Measurements from ENCODE around the gene ZNF599. TPM values are rescaled to one million over a fixed set of nuclear protein-coding genes. Genes with fewer than 3 reads are reported as not detected.
A peak's percentile ranks its signal among the peaks of the same experiment; 100 is the strongest.

ZNF599 gene
- total and polyA plus RNA-seq, 2 of the 13 experiments (the other 11 are each of a cell fraction or from before 2014, with no cell fraction given), result 5.8 to 7.3 TPM

DNA sequence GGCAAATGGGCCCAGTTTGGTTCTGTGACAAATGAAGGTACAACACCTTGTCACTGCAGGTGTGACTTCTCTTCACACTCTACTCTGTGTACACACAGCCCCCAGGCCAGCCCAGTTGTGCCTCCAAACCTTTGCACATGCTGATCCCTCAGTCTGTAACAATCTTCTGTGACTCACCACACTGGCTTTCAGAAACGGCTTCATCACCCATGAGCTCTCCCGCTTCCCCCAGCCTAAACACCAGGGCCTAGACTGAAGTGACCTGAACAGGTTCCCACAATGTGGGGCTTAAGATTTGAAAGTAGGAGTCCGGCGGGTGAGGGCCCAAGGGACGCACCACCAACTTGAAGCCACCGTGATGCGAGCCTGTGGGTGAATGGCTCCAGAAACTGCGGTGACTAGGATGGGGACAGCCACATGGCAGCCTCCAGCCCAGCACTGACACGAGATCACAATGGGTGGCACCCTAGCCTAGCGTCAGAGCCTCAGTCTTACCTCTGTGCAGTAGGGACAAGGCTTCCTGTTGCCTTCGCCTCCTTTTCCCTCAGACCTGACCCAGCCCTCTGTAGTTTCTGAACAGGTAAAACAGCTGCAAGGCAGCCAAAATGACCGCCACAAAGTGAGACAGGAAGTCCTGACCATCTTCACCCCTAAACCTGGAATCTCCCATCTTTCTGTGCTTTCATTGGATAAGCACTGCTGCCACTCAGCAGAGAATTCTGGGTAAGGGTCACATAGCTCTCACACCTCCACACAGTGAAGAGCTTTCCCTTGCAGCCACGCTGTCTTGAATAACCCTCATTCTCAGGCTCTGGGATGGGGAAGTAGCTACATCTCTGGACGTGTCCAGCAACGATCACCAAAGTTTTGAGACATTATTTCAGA is 34.2 kb upstream of the ZNF599 start (continued):
- TF ChIP-seq NFIB (CRISPR knock-in tag; IDR thresholded peaks at IDR 0.05; ENCODE audit: borderline replicate concordance) (no peak), SSRP1 (CRISPR knock-in tag; IDR thresholded peaks at IDR 0.05) (no peak), PAF1 (CRISPR knock-in tag; IDR thresholded peaks at IDR 0.05) (no peak), ZKSCAN8 (CRISPR knock-in tag; IDR thresholded peaks at IDR 0.05; ENCODE audit: borderline replicate concordance) (no peak), SATB2 (CRISPR knock-in tag; IDR thresholded peaks at IDR 0.05) (no peak), SUZ12 (IDR thresholded peaks at IDR 0.05; ENCODE audit: low read depth, low read length) (no peak), ZNF543 (CRISPR knock-in tag; IDR thresholded peaks at IDR 0.05) (no peak), ZNF446 (CRISPR knock-in tag; IDR thresholded peaks at IDR 0.05) (no peak), SAFB2 (CRISPR knock-in tag; IDR thresholded peaks at IDR 0.05; ENCODE audit: borderline replicate concordance, low read depth) (no peak), TBX2 (CRISPR knock-in tag; IDR thresholded peaks at IDR 0.05; ENCODE audit: borderline replicate concordance) (no peak), GABPB1 (CRISPR knock-in tag; IDR thresholded peaks at IDR 0.05) (peak; percentile 51), SP2 (CRISPR knock-in tag; IDR thresholded peaks at IDR 0.05) (peak; percentile 64)
- TF ChIP-seq, protein P1, sequence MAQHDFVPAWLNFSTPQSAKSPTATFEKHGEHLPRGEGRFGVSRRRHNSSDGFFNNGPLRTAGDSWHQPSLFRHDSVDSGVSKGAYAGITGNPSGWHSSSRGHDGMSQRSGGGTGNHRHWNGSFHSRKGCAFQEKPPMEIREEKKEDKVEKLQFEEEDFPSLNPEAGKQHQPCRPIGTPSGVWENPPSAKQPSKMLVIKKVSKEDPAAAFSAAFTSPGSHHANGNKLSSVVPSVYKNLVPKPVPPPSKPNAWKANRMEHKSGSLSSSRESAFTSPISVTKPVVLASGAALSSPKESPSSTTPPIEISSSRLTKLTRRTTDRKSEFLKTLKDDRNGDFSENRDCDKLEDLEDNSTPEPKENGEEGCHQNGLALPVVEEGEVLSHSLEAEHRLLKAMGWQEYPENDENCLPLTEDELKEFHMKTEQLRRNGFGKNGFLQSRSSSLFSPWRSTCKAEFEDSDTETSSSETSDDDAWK (CRISPR knock-in tag; IDR thresholded peaks at IDR 0.05), result no peak
- TF ChIP-seq, protein P2, sequence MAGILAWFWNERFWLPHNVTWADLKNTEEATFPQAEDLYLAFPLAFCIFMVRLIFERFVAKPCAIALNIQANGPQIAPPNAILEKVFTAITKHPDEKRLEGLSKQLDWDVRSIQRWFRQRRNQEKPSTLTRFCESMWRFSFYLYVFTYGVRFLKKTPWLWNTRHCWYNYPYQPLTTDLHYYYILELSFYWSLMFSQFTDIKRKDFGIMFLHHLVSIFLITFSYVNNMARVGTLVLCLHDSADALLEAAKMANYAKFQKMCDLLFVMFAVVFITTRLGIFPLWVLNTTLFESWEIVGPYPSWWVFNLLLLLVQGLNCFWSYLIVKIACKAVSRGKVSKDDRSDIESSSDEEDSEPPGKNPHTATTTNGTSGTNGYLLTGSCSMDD (CRISPR knock-in tag; IDR thresholded peaks at IDR 0.05), result no peak
- TF ChIP-seq, protein P3, sequence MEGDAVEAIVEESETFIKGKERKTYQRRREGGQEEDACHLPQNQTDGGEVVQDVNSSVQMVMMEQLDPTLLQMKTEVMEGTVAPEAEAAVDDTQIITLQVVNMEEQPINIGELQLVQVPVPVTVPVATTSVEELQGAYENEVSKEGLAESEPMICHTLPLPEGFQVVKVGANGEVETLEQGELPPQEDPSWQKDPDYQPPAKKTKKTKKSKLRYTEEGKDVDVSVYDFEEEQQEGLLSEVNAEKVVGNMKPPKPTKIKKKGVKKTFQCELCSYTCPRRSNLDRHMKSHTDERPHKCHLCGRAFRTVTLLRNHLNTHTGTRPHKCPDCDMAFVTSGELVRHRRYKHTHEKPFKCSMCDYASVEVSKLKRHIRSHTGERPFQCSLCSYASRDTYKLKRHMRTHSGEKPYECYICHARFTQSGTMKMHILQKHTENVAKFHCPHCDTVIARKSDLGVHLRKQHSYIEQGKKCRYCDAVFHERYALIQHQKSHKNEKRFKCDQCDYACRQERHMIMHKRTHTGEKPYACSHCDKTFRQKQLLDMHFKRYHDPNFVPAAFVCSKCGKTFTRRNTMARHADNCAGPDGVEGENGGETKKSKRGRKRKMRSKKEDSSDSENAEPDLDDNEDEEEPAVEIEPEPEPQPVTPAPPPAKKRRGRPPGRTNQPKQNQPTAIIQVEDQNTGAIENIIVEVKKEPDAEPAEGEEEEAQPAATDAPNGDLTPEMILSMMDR (CRISPR knock-in tag; IDR thresholded peaks at IDR 0.05), result no peak
- TF ChIP-seq, protein P4, sequence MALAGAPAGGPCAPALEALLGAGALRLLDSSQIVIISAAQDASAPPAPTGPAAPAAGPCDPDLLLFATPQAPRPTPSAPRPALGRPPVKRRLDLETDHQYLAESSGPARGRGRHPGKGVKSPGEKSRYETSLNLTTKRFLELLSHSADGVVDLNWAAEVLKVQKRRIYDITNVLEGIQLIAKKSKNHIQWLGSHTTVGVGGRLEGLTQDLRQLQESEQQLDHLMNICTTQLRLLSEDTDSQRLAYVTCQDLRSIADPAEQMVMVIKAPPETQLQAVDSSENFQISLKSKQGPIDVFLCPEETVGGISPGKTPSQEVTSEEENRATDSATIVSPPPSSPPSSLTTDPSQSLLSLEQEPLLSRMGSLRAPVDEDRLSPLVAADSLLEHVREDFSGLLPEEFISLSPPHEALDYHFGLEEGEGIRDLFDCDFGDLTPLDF (CRISPR knock-in tag; IDR thresholded peaks at IDR 0.05), result no peak
- TF ChIP-seq, protein P5, sequence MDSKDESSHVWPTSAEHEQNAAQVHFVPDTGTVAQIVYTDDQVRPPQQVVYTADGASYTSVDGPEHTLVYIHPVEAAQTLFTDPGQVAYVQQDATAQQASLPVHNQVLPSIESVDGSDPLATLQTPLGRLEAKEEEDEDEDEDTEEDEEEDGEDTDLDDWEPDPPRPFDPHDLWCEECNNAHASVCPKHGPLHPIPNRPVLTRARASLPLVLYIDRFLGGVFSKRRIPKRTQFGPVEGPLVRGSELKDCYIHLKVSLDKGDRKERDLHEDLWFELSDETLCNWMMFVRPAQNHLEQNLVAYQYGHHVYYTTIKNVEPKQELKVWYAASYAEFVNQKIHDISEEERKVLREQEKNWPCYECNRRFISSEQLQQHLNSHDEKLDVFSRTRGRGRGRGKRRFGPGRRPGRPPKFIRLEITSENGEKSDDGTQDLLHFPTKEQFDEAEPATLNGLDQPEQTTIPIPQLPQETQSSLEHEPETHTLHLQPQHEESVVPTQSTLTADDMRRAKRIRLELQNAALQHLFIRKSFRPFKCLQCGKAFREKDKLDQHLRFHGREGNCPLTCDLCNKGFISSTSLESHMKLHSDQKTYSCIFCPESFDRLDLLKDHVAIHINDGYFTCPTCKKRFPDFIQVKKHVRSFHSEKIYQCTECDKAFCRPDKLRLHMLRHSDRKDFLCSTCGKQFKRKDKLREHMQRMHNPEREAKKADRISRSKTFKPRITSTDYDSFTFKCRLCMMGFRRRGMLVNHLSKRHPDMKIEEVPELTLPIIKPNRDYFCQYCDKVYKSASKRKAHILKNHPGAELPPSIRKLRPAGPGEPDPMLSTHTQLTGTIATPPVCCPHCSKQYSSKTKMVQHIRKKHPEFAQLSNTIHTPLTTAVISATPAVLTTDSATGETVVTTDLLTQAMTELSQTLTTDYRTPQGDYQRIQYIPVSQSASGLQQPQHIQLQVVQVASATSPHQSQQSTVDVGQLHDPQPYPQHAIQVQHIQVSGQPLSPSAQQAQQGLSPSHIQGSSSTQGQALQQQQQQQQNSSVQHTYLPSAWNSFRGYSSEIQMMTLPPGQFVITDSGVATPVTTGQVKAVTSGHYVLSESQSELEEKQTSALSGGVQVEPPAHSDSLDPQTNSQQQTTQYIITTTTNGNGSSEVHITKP (CRISPR knock-in tag; IDR thresholded peaks at IDR 0.05; ENCODE audit: low read depth), result 0 out of 2 replicates have a peak, but pooled peaks have one; percentile 42
- TF ChIP-seq, protein P6, sequence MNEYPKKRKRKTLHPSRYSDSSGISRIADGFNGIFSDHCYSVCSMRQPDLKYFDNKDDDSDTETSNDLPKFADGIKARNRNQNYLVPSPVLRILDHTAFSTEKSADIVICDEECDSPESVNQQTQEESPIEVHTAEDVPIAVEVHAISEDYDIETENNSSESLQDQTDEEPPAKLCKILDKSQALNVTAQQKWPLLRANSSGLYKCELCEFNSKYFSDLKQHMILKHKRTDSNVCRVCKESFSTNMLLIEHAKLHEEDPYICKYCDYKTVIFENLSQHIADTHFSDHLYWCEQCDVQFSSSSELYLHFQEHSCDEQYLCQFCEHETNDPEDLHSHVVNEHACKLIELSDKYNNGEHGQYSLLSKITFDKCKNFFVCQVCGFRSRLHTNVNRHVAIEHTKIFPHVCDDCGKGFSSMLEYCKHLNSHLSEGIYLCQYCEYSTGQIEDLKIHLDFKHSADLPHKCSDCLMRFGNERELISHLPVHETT (CRISPR knock-in tag; conservative IDR thresholded peaks at IDR 0.05), result no peak

Measured in HepG2 (cell line).